H1 (cell line): ENCODE measurements around the gene GAN. TPM values are rescaled to one million over a fixed set of nuclear protein-coding genes. Genes with fewer than 3 reads are reported as not detected.

Experiments used
- CTCF ChIA-PET: fragments of 300-600 bp; sonication (Branson Sonifier 250); formaldehyde crosslinking; loops from one replicate; lab custom pipeline; 2021; ENCODE audit not compliant: partially characterized antibody; lab: Charles Lee
- POLR2A ChIA-PET: fragments of 300-600 bp; sonication (Branson Sonifier 250); formaldehyde crosslinking; loops from one replicate; lab custom pipeline; 2021; ENCODE audit warnings: inconsistent platforms; ENCODE audit not compliant: partially characterized antibody; lab: Charles Lee
- DNase-seq, 2 experiments: peaks; one replicate each; pipeline versions ENCODE4 v3.0.0 to v3.0.0-alpha.2; 2010 to 2022; ENCODE audit warnings: low spot score in 2 of 2, low read depth in 1 of 2, mixed read lengths in 1 of 2
- FAIRE-seq: peaks from 2 replicates; lab custom pipeline; 2011; peaks lifted over from hg19 to GRCh38; lab: Jason Lieb, UNC
- H2AFZ ChIP-seq: 2 replicates; pipeline ENCODE4 v1.8.1; 2012; ENCODE audit warnings: low read length, inconsistent platforms
- H2AK5ac ChIP-seq: 2 replicates; pipeline ENCODE4 v1.6.1; 2013; ENCODE audit warnings: low read depth, low read length
- H2BK120ac ChIP-seq: replicated peaks from 2 replicates; pipeline ENCODE3; 2013; ENCODE audit warnings: low read depth, low read length, inconsistent platforms
- H2BK12ac ChIP-seq: 2 replicates; pipeline ENCODE4 v1.6.1; 2013; ENCODE audit warnings: low read depth, low read length
- H2BK15ac ChIP-seq: 2 replicates; pipeline ENCODE4 v1.6.1; 2013; ENCODE audit warnings: low read length
- H2BK20ac ChIP-seq: 2 replicates; pipeline ENCODE4 v1.6.1; 2013; ENCODE audit warnings: low read length
- H2BK5ac ChIP-seq: 2 replicates; pipeline ENCODE4 v1.6.1; 2013; ENCODE audit warnings: low read depth, low read length
- H3K14ac ChIP-seq: 2 replicates; pipeline ENCODE4 v1.6.1; 2013; ENCODE audit warnings: inconsistent platforms; ENCODE audit not compliant: insufficient read length
- H3K18ac ChIP-seq: 2 replicates; pipeline ENCODE4 v1.6.1; 2013; ENCODE audit warnings: low read length; ENCODE audit errors: extremely low read depth
- H3K23ac ChIP-seq: 2 replicates; pipeline ENCODE4 v1.6.1; 2013; ENCODE audit warnings: inconsistent platforms; ENCODE audit not compliant: insufficient read length
- H3K23me2 ChIP-seq: 2 replicates; pipeline ENCODE4 v1.6.1; 2013; ENCODE audit warnings: low read depth, low read length
- H3K27ac ChIP-seq: 2 replicates; pipeline ENCODE4 v1.6.1; 2011; ENCODE audit warnings: low read depth, low read length, inconsistent platforms
- H3K27me3 ChIP-seq, 4 experiments: replicated peaks in 1 of 4; 1 replicate in 1 of 4; 2 replicates in 3 of 4; pipeline versions ENCODE4 v1.6.1 to v1.8.1; 2011 to 2013; ENCODE audit warnings: low read length in 3 of 4, mild to moderate bottlenecking in 3 of 4, inconsistent platforms in 2 of 4, mixed read lengths in 2 of 4, moderate library complexity in 1 of 4; ENCODE audit not compliant: control insufficient read depth in 3 of 4, insufficient read depth in 3 of 4; ENCODE audit errors: extremely low read depth in 1 of 4
- H3K36me3 ChIP-seq, 4 experiments: 2 replicates each; pipeline versions ENCODE4 v1.6.1 to v1.8.1; 2011 to 2013; ENCODE audit warnings: mild to moderate bottlenecking in 4 of 4, low read length in 3 of 4, moderate library complexity in 2 of 4, control low read depth in 1 of 4, inconsistent platforms in 1 of 4; ENCODE audit not compliant: insufficient read depth in 4 of 4, control insufficient read depth in 2 of 4
- H3K4ac ChIP-seq: replicated peaks from 2 replicates; pipeline ENCODE3; 2013; ENCODE audit warnings: low read length, low read depth, mixed read lengths, inconsistent platforms; ENCODE audit not compliant: insufficient read length
- H3K4me1 ChIP-seq, 4 experiments: replicated peaks in 1 of 4; 1 replicate in 1 of 4; 2 replicates in 3 of 4; pipeline versions ENCODE4 v1.6.1 to v1.8.1; 2011 to 2013; ENCODE audit warnings: low read length in 3 of 4, inconsistent platforms in 2 of 4, mixed read lengths in 1 of 4; ENCODE audit not compliant: insufficient read depth in 4 of 4, control insufficient read depth in 3 of 4
- H3K4me2 ChIP-seq, 2 experiments: 2 replicates each; pipeline versions ENCODE4 v1.6.1 to v1.8.1; 2011 to 2013; ENCODE audit warnings: low read depth in 2 of 2, low read length in 2 of 2, control low read depth in 1 of 2, inconsistent platforms in 1 of 2, mild to moderate bottlenecking in 1 of 2; ENCODE audit not compliant: insufficient read depth in 1 of 2
- H3K4me3 ChIP-seq, 4 experiments: fragments of 200-600, 300-600 bp in 1 of 4; sonication (generic), shearing (Covaris generic), sonication (Bioruptor Twin) in 1 of 4; 2 replicates each; pipeline versions ENCODE4 v1.5.1 to v1.8.1; 2011 to 2016; ENCODE audit warnings: low read length in 4 of 4, low read depth in 3 of 4, control low read depth in 2 of 4, inconsistent platforms in 2 of 4, mild to moderate bottlenecking in 2 of 4, mixed read lengths in 1 of 4, moderate library complexity in 1 of 4; ENCODE audit not compliant: insufficient read depth in 2 of 4; ENCODE audit errors: extremely low read depth in 1 of 4
- H3K56ac ChIP-seq: replicated peaks from 2 replicates; pipeline ENCODE3; 2013; ENCODE audit warnings: low read depth, mild to moderate bottlenecking, mixed read lengths, low read length, inconsistent platforms; ENCODE audit not compliant: insufficient read length
- H3K79me1 ChIP-seq: 2 replicates; pipeline ENCODE4 v1.6.1; 2013; ENCODE audit warnings: low read depth, low read length, control low read depth
- H3K79me2 ChIP-seq, 2 experiments: 2 replicates each; pipeline versions ENCODE4 v1.6.1 to v1.8.1; 2012 to 2013; ENCODE audit warnings: low read length in 2 of 2, mild to moderate bottlenecking in 2 of 2, inconsistent platforms in 1 of 2; ENCODE audit not compliant: insufficient read depth in 2 of 2, control insufficient read depth in 1 of 2
- H3K9ac ChIP-seq, 4 experiments: replicated peaks in 1 of 4; 1 replicate in 1 of 4; 2 replicates in 3 of 4; pipeline versions ENCODE4 v1.6.1 to v1.8.1; 2011 to 2013; ENCODE audit warnings: low read depth in 3 of 4, low read length in 3 of 4, control low read depth in 2 of 4, mild to moderate bottlenecking in 2 of 4, moderate library complexity in 2 of 4, inconsistent platforms in 1 of 4; ENCODE audit errors: extremely low read depth in 1 of 4
- H3K9me3 ChIP-seq, 2 experiments: 2 replicates each; pipeline versions ENCODE4 v1.6.1 to v1.8.1; 2012 to 2013; ENCODE audit warnings: mild to moderate bottlenecking in 2 of 2, moderate library complexity in 2 of 2, control low read depth in 1 of 2, inconsistent platforms in 1 of 2, low read depth in 1 of 2, low read length in 1 of 2, mixed read lengths in 1 of 2; ENCODE audit not compliant: insufficient read depth in 2 of 2
- H4K20me1 ChIP-seq, 2 experiments: replicated peaks in 1 of 2; 2 replicates each; pipeline versions ENCODE3 to v1.8.1; 2011 to 2013; ENCODE audit warnings: inconsistent platforms in 2 of 2, low read length in 2 of 2, mild to moderate bottlenecking in 1 of 2; ENCODE audit not compliant: insufficient read depth in 2 of 2, control insufficient read depth in 1 of 2
- H4K5ac ChIP-seq: 2 replicates; pipeline ENCODE4 v1.6.1; 2013; ENCODE audit warnings: low read length, low read depth, mixed read lengths, inconsistent platforms; ENCODE audit not compliant: insufficient read length
- H4K8ac ChIP-seq: 2 replicates; pipeline ENCODE4 v1.8.0; 2013; ENCODE audit warnings: mild to moderate bottlenecking, moderate library complexity, low read length, inconsistent platforms; ENCODE audit not compliant: insufficient read depth; ENCODE audit errors: extremely low read depth
- H4K91ac ChIP-seq: replicated peaks from 2 replicates; pipeline ENCODE3; 2013; ENCODE audit warnings: low read length, mixed read lengths, inconsistent platforms; ENCODE audit not compliant: insufficient read length
- FOSL1 ChIP-seq: IDR thresholded peaks from 2 replicates; pipeline ENCODE4 v1.6.1; 2011; ENCODE audit warnings: mild to moderate bottlenecking, low read depth, low read length, moderate library complexity; ENCODE audit not compliant: insufficient read depth
- NRF1 ChIP-seq: IDR thresholded peaks from 2 replicates; pipeline ENCODE4 v1.6.1; 2011; ENCODE audit warnings: mild to moderate bottlenecking, low read depth, low read length, improper control_type of control experiment
- RXRA ChIP-seq: IDR thresholded peaks from 2 replicates; pipeline ENCODE4 v1.6.1; 2011; ENCODE audit warnings: low read depth, mild to moderate bottlenecking, low read length, moderate library complexity; ENCODE audit not compliant: insufficient read depth
- SP2 ChIP-seq: IDR thresholded peaks from 2 replicates; pipeline ENCODE4 v1.6.1; 2012; ENCODE audit warnings: mild to moderate bottlenecking, low read length, inconsistent platforms
- YY1 ChIP-seq: IDR thresholded peaks from 2 replicates; pipeline ENCODE4 v1.6.1; 2011; ENCODE audit warnings: low read depth, mild to moderate bottlenecking, low read length
- WGBS, 2 experiments: shearing (Covaris generic) in 1 of 2; methylation state at CpG; one replicate each; pipeline versions ENCODE4 v1.1.6 to v1.1.7; 2013 to 2015; ENCODE audit warnings: low lambda C conversion rate in 2 of 2, mixed read lengths in 2 of 2, inconsistent platforms in 1 of 2, low coverage in 1 of 2, missing lambda C conversion rate in 1 of 2; ENCODE audit not compliant: insufficient replicate concordance in 2 of 2, insufficient coverage in 1 of 2, insufficient read length in 1 of 2; ENCODE audit errors: extremely low coverage in 1 of 2, missing lambda C conversion rate in 1 of 2; 5-methylcytosine and 5-hydroxymethylcytosine counted together
- polyA plus RNA-seq, 7 experiments: library from polyadenylated mRNA; depleted of rRNA in 3 of 7; stranded (reverse) in 5 of 7; unstranded in 2 of 7; fragments of >200 nt in 5 of 7; fragments of 200-250 nt in 2 of 7; gene quantifications; 1 replicate in 5 of 7; 2 replicates in 1 of 7; 4 replicates in 1 of 7; pipeline versions ENCODE4 v1.2.1 to v1.2.3, GENCODE V29; 2011 to 2013; ENCODE audit warnings: missing spikeins in 2 of 7, mixed read lengths in 2 of 7
- total RNA-seq: library from RNA; stranded (reverse); fragmentation: NEBNext Ultra II Directional; extraction: Animal tissue kit (Norgen Biotek cat#: 25700); gene quantifications from 2 replicates; pipeline ENCODE4 v1.2.1, GENCODE V29; 2021

The GAN gene
- total and polyA plus RNA-seq, 2 of the 8 experiments (the other 6 are each of a cell fraction or from before 2014, with no cell fraction given) = 4.5 to 23.9 TPM

DNA sequence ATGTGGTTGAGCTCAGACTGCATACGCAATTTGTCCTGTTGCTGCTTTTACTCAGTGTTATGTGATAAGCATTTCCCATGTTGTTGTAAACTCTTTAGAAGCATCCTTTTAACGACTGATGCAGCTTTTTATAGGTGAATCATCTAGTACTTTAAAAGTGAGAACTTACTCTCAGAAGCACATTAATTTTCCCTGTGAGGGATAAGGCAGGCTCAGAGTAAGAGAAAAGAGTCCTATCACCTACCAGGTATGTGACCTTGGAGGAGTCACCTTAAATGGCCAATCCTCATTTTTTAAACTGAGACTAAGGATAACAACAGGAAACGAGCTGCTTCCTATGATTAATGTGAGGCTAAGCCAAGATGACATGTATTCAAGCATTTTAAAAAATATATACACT lies 34.4 kb upstream of the GAN start:
- no peaks in the 10 kb centered on the region for H3K9me3 ChIP-seq
- no peak overlapping the region for H3K4ac ChIP-seq
- H2AFZ ChIP-seq = no peak overlapping the region
- H4K8ac ChIP-seq = no peak overlapping the region
- no peak overlapping the region for H3K4me2 ChIP-seq
- no peaks in the 10 kb centered on the region for H3K79me2 ChIP-seq
- H4K20me1 ChIP-seq = no peaks in the 10 kb centered on the region
- no peak overlapping the region for H3K27ac ChIP-seq
- no peak overlapping the region for H3K4me3 ChIP-seq
- H3K23ac ChIP-seq = no peak overlapping the region
- no peak overlapping the region for H2BK5ac ChIP-seq
- no peak overlapping the region for H3K14ac ChIP-seq
- FAIRE-seq = no peak
- H2BK120ac ChIP-seq = no peak overlapping the region
- DNase-seq = no peak
- no peak overlapping the region for H2BK15ac ChIP-seq
- TF ChIP-seq SP2 = no peak
- no peak for TF ChIP-seq YY1
- no peak for TF ChIP-seq NRF1
- no peak for TF ChIP-seq FOSL1
- no peak for TF ChIP-seq RXRA
- H2AK5ac ChIP-seq = no peak overlapping the region
- ChIA-PET POLR2A (interaction anchor here (0.5 to 0.7 kb wide), 2 partner anchors 9 to 41 kb away, joined by 3 read pairs; no protein-coding TSS in a partner anchor), CTCF (interaction anchor here (0.6 to 1.2 kb wide), 4 partner anchors 19 to 1832 kb away, joined by 3 read pairs; no protein-coding TSS in a partner anchor)
- no peak overlapping the region for H3K18ac ChIP-seq
- no peak overlapping the region for H3K56ac ChIP-seq
- no peak overlapping the region for H2BK20ac ChIP-seq
- H3K9ac ChIP-seq = no peak overlapping the region
- 86% methylated on average over 3 of the region's 3 CpGs; no CpG with 5 or more reads in 1 of the 2 experiments for WGBS, 2 experiments
- no peak overlapping the region for H4K91ac ChIP-seq
- no peaks in the 10 kb centered on the region for H3K23me2 ChIP-seq
- no peaks in the 10 kb centered on the region for H3K36me3 ChIP-seq
- no peak overlapping the region for H2BK12ac ChIP-seq
- H3K27me3 ChIP-seq = no peaks in the 10 kb centered on the region
- no peaks in the 10 kb centered on the region for H3K79me1 ChIP-seq
- H3K4me1 ChIP-seq = peaks cover 0 to 3% (median 0%) of the 10 kb centered on the region in 4 experiments; a peak in 1 of 7 replicates
- H4K5ac ChIP-seq = no peak overlapping the region
